NCI-H446 treated with DMSO at 0.1 percent for 48 hours (cell line): Measurements from ENCODE around the gene KLK10.

ENCODE experiments used
- DNase-seq: peaks from one replicate; lab custom pipeline; 2025; lab: John Stamatoyannopoulos, UW

The KLK10 gene, protein sequence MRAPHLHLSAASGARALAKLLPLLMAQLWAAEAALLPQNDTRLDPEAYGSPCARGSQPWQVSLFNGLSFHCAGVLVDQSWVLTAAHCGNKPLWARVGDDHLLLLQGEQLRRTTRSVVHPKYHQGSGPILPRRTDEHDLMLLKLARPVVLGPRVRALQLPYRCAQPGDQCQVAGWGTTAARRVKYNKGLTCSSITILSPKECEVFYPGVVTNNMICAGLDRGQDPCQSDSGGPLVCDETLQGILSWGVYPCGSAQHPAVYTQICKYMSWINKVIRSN

GRCh38 chr19:51019544-51019925 lies at the start of gene KLK10:
Gene KLK10 (minus strand): TSS chr19:51019709. CDS start chr19:51019130, 579 bp downstream.
- no peak for DNase-seq

DNA sequence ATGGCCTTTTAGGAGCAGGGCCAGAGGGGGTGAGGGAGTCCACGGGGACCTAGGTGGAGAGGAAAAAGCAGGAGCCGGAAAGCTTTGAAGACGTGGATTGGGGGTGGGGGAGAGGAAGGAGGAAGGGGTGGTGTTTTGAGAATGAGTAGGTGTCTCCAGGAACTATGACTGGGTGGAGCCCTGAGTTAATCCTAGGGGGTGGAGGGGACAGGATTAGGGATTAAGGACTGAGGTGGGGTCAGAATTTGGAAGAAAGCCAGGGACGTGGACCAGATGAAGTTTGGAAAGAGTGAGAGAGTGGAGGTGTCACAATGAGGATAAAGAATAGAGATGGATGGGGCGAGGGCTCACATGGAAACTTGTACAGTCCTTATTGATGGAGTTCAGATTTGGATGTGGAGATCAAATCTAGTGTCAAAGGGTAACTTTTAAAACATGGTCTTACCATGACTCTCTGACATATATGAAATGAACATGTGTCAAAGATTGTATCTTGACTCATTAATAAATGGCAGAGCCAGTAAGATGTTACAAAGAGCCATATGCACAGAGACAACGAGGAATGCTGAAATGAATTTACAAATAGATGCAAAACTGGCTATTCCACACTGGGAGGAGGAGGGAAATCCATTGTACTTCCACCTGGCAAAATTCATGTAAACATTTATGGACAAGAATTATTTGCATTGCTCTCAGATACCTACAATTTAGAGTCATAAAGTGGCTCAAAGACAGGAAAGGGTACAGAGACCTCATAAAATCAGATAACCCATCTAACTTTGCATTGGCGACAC lies 47.1 kb upstream of the KLK10 start:
- DNase-seq, result no peak

GRCh38 chr19:51065221-51065960 lies 45.9 kb upstream of the KLK10 start:
- no peak for DNase-seq

DNA sequence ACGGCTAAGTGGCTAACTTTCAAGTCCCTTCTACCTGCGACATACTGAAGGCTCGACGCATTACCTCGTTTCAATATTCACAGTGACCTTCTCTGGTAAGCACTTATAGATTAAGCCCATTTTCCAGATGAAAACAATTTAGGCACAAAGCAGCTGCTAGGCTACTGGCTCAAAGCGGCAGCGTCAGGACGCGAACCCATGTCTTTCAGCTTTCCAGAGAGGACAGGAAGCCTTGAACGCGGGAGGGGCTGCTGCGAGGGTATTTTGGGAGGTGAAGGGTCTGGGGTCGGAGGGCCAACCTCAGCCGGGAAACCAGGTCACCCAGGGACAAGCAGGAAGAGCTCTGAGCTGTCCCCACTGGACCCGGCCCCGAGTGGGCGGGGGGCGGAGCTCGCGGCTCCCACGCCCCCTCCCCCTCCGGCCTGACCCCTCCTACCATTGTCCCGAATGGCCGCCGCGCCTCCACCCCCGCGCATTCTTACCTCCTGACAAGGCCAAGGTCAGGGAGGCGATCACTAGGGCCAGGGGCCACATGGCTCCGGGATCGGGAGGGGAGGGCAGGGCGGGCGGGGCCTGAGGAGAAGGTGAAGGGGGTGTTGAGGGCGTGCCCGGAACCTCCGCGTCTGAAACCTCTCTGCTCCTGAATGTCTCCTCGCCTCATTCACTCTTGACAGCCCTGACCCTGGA lies 45.2 kb upstream of the KLK10 start, which contains the start of gene KLK13:
Gene KLK13, minus strand, starts transcription at position 559 of the 687 bp plus-strand sequence. Its CDS starts 25 bp downstream, at position 534.
- DNase-seq, result no peak

DNA sequence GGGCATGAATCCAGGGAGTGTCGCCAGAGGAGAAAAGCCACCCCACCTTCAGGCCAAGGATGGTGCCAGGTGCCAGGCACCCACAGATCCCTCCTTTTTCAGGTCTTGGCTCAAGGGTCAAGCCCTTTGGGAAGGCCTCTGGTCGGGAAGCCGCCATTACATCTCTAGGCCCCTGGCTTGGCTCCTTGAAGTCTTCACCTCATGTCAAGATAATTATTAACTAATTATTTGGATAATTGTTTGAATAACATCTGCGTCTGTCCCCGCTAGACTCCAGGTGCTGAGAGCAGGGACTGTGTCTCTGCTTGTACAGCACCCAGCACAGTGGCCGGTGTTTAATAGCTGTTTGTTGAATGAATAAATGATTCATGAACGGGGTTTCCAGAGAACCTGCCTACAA lies 44.2 kb upstream of the KLK10 start:
- no peak for DNase-seq

DNA sequence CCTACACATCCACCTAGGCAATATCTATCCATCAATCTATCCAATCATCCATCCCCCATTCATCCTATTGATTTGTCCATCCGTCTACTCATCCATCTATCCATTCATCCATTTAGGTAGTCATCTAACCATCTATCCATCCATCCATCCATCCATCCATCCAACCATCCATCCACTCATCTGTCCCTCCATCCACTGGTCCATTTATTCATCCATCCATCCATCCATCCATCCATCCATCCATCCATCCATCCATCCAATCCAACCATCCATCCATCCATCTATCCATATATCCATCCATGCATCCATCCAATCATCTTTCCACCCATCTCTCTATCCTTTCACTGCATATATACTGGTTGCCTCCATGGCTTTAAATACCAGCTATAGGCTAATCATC lies 41.5 kb upstream of the KLK10 start:
- no peak for DNase-seq

DNA sequence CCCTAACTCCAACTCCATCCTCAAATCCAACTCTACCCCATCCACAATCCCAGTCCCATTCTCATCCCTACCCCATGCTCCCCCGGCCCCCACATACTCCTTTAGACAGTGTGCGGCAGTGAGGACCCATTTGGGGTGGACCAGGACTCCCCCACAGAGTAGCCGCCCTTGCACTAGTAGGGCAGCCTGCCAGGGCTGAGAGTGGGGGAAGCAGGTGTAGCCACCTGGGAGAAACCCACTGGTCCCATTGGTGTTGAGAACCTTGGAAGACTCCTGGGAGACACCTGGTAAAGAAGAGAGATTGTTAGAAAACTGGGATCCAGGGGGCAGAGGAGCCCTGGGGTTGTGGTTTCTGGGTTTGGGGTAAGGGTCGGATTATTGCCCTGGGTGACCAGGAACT lies 40.8 kb upstream of the KLK10 start:
- no peak for DNase-seq

DNA sequence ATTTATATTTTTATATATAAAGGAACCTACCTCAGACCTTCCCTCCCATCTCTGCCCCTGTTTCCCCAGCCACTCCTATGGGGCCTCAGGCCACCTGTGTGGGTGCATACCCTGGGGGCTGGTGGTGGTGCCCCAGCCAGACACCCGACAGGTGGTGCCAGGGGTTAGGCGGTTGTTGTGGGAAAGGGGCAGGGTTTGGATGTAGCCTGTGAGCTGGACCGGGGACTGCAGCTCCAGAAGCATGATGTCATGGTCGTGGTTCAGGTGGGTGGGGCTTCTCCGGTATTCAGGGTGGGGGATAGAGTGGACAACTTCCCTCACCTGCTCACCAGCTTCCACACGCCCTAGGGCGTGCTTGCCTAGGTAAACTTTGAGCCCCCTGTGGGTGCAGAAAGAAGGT lies 40.2 kb upstream of the KLK10 start:
- no peak for DNase-seq

- DNase-seq, result no peak
Observed at GRCh38 chr19:51055866-51056265, 36.4 kb upstream of the KLK10 start.

DNA sequence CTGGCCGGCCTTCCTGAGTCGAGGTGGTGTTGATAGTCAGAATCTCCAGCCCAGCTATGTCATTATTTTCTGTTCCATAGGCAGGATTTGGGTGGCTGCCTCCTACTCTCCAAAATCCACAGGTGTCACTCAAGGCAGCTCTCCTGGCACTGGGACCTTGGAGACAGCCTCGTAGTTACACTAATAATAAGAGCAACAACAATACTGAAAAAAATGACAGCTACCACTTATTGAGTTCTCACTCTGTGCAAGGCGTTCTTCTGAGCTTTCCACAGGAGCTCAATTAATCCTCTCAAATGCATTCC lies 27.5 kb upstream of the KLK10 start:
- DNase-seq, result no peak

DNA sequence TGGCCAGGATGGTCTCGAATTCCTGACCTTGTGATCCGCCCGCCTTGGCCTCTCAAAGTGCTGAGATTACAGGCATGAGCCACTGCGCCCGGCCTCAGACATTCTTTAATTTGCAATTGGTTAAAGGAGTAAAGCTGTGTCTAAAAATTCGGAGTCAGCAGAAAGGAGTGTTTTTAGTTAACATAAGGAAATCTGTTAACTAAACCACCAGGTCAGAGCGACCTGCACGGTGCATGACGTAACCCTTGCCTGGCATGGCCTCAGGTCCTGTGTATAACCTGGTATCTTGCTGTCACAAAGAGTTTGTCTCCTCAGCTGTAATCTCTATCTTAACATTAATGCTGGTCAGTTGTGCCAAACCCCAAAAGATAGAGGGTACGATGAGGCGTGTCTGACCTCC lies 24.8 kb upstream of the KLK10 start:
- DNase-seq, result no peak

DNA sequence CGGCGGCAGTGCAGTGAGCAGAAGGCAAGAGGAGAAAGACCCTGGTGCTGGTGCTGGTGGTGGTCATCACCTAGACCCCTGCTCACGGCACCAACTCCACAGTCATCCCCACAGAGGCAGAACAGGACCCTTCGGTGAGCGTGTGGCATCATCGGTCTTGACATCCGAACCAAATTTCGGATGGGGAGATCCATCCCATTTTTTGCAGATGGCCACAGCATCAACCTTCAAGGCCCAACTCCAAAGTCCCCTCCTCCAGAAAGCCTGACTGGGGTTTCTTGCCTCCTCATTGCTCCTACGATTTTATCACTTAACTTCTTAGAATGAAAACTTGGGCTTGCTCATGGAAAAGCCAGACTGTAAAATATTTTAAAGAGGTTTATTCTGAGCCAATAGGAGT lies 24.0 kb upstream of the KLK10 start:
- no peak for DNase-seq

- DNase-seq, result no peak
Observed at GRCh38 chr19:51040151-51040550, 20.6 kb upstream of the KLK10 start.

DNA sequence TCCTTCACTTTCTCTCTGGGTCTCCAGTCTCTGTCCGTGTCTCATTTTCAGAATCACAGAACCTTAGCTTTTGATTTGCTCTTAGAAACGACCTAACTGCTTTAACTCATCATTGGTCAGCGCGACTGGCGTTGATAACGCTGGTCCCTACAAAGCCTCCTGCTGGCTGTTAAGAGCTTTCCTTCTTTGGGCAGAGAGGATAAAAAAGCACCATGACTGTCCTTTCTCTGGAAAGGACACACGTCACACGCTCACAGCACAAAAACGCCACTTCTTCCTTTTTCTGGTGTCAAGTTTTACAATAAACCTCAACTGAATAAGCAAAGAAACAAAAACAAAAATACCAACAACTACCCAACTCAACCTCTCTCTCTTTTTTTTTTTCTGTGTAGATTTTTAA lies 17.0 kb upstream of the KLK10 start:
- no peak for DNase-seq

DNA sequence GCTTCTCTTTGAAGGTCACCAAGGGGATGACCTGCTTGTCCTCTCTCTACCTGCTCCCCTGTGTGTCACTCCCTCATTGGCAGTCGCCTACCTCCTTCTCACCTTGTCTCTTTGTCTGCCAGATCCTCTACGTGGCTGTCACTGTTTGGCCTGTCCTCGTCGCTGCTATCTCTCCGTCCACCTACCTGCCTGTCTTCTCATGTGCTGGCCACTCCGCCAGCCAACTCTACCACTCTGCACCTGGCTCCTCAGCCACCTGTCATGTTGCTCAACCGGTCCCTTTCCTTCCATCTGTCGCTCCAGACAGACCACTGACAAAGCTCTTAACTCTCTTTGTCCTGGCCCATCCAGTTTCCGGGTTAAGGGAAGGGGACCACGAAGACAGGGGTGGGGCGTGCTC lies 15.2 kb upstream of the KLK10 start, which contains the start of gene KLK12:
Gene KLK12, minus strand, starts transcription at position 299 of the 400 bp plus-strand sequence. CDS start 381 bp downstream, outside the sequence.
- DNase-seq, result no peak

GRCh38 chr19:51031880-51032225 lies 12.3 kb upstream of the KLK10 start:
- DNase-seq, result no peak

- no peak for DNase-seq
Observed at GRCh38 chr19:51031220-51031879, 11.8 kb upstream of the KLK10 start.

GRCh38 chr19:51030631-51031030 lies 11.1 kb upstream of the KLK10 start:
- DNase-seq, result no peak

DNA sequence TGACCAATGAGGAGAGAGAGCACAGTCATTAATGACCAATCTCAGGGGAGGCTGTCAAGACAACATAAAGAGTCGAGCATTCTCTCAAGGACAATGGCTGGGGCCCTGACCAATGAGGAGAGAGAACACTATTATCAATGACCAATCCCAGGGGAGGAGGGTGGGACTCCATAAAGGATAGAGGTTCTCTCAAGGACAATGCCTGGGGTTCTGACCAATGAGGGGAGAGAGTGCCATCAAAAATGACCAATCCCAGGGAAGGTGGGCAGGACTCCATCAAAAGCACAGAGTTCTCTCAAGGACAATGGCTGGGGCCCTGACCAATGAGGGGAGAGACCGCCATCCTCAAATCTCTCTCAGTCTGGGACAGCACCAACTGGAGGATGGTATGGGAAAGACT lies 10.2 kb upstream of the KLK10 start:
- DNase-seq, result no peak

DNA sequence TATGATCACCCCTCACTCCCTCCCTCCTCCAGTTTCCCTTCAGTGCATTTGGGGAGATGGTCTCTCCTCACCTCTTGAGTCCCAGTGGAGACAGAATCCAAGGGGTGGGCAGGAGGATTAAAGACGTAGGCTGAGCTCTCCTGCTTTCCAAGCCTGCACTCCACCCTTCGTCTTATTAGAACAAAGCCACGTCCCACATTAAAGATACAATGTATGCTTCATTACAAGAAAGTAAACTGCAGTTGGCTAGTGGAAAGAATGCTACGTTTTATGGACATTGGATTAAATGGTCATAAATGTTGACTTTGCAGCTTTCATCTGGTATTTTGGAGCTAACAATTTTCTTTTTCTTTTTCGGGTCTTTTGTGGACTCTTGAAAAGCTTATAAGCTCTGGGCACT lies 8.4 kb upstream of the KLK10 start:
- no peak for DNase-seq

DNA sequence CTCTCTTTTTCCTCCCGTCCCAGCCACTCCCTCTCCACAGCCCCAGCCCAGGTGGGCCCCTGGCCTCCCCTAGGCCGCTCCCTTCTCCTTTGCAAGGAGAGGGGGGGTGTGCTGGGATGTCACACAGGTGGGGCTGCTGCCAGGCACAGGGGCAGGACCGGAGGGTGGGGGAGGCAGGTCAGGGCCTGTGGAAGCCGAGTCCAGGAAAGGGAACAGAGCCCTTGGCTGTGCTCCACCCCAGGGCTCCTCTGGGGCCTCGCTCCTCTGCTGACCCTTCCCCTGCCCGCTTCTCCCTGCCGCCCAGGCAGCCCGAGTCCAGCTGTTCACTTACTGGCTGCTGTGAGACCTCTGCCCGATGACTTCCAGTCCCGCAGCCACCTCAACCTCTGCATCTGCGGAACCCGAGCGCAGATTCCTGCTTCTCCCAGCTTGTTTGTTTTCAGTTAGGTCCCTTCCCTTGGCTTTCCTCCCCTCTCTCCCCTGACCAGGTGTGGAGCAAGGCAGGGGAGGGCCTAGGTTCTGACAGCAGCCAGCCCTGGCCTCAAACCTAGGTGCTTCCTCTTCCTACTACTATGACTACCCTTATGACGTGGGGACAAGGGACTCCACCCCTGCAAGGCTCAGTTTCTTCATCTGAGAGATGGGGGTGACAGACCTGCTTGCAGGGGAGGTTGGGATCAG lies 7.8 kb upstream of the KLK10 start:
- DNase-seq, result no peak

DNA sequence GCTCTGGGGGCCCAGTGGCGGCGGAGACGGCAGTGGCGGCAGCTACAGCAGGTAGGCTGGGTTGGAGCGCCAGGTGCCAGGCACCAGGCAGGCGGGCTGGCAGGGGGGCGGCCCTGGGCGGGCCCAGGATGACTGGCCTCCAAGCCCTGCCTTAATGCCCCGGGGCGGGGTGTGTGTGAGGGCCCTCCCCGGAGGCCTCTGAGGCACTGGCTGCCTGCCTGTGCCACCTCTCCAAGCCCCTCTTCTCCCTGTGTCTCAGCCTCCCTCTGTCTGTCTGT lies 7.0 kb upstream of the KLK10 start, which contains the start of gene KLK11:
Gene KLK11, minus strand, starts transcription at position 63 of the 278 bp plus-strand sequence. CDS start 985 bp downstream, outside the sequence.
- no peak for DNase-seq
